ENCODE results near the gene ELN. TPM values are rescaled to one million over a fixed set of nuclear protein-coding genes. Genes with fewer than 3 reads are reported as not detected.

Gene ELN
- total RNA-seq, 2 experiments from 2014 or later = not detected

GRCh38 chr7:74064696-74065095 lies 36.7 kb downstream of the ELN start:
- TF ChIP-seq CTCF (IDR thresholded peaks at IDR 0.05) = no peak
- no peaks in the 10 kb centered on the region for H3K27me3 Mint-ChIP-seq
- Histone ChIP-seq H3K27me3 (ENCODE audit: control insufficient read depth in 1 of 2, insufficient read depth in 2 of 2, low read length in 2 of 2) (no peaks in the 10 kb centered on the region), H3K4me3 (ENCODE audit: low read length) (no peak overlapping the region), H3K36me3 (ENCODE audit: insufficient read depth, low read length) (no peaks in the 10 kb centered on the region), H3K27ac (ENCODE audit: low read depth in 1 of 2, low read length in 2 of 2) (no peak overlapping the region), H3K4me1 (ENCODE audit: insufficient read depth, low read length) (peaks cover 10% of the 10 kb centered on the region), H3K9me3 (ENCODE audit: control insufficient read depth in 1 of 2, insufficient read depth in 1 of 2, low read length in 2 of 2) (no peaks in the 10 kb centered on the region)
- H3K36me3 Mint-ChIP-seq (ENCODE audit: low read depth) = no peaks in the 10 kb centered on the region
- intact Hi-C loops (cut with DNase I, micrococcal nuclease) = loop anchor here (5.0 kb wide), 2 partner anchors 38 to 118 kb away; no protein-coding TSS in a partner anchor
- ATAC-seq (ENCODE audit: poor library complexity) = no peak
- POLR2A ChIA-PET = no interaction called here
- DNase-seq = no peak
- CTCF ChIA-PET = no interaction called here
- no peaks in the 10 kb centered on the region for H3K4me1 Mint-ChIP-seq (ENCODE audit: low read depth)
- no peak overlapping the region for H3K27ac Mint-ChIP-seq
- no peak overlapping the region for H3K4me3 Mint-ChIP-seq
- H3K9me3 Mint-ChIP-seq = no peaks in the 10 kb centered on the region

DNA sequence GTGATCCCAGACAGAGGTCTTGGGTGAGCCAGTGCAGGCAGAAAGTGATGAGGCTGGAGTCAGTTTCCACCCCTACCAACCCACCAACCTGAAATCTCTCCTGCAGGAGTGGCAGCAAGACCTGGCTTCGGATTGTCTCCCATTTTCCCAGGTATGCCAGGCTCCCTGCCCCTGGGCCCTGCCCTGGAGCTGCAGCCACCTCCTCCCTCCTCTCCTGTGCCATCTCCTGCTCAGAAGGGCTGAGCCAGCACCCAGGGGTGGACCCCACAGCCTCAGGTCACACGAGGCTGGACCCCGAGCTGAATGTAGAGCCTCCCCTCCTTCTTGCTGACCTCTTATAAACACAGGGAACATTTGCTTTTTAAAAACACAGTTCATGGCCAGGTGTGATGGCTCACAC lies 38.7 kb downstream of the ELN start:
- H3K4me3 ChIP-seq (ENCODE audit: low read length) = no peak overlapping the region
- TF ChIP-seq CTCF (IDR thresholded peaks at IDR 0.05) = no peak
- Mint-ChIP-seq H3K9me3 (no peaks in the 10 kb centered on the region), H3K27me3 (no peaks in the 10 kb centered on the region), H3K36me3 (ENCODE audit: low read depth) (no peaks in the 10 kb centered on the region), H3K4me3 (no peak overlapping the region), H3K4me1 (ENCODE audit: low read depth) (no peaks in the 10 kb centered on the region), H3K27ac (no peak overlapping the region)
- no peaks in the 10 kb centered on the region for H3K9me3 ChIP-seq (ENCODE audit: control insufficient read depth in 1 of 2, insufficient read depth in 1 of 2, low read length in 2 of 2)
- ChIA-PET CTCF (no interaction called here), POLR2A (no interaction called here)
- H3K27me3 ChIP-seq (ENCODE audit: control insufficient read depth in 1 of 2, insufficient read depth in 2 of 2, low read length in 2 of 2) = no peaks in the 10 kb centered on the region
- ATAC-seq (ENCODE audit: poor library complexity) = no peak
- no peaks in the 10 kb centered on the region for H3K36me3 ChIP-seq (ENCODE audit: insufficient read depth, low read length)
- no peak for DNase-seq
- peaks cover 9% of the 10 kb centered on the region for H3K4me1 ChIP-seq (ENCODE audit: insufficient read depth, low read length)
- intact Hi-C loops (cut with DNase I, micrococcal nuclease) = loop anchor here (5.0 kb wide), 2 partner anchors 36 to 116 kb away; no protein-coding TSS in a partner anchor
- H3K27ac ChIP-seq (ENCODE audit: low read depth in 1 of 2, low read length in 2 of 2) = no peak overlapping the region

- Histone ChIP-seq H3K27ac (ENCODE audit: low read depth in 1 of 2, low read length in 2 of 2) (no peak overlapping the region), H3K9me3 (ENCODE audit: control insufficient read depth in 1 of 2, insufficient read depth in 1 of 2, low read length in 2 of 2) (no peaks in the 10 kb centered on the region), H3K27me3 (ENCODE audit: control insufficient read depth in 1 of 2, insufficient read depth in 2 of 2, low read length in 2 of 2) (no peaks in the 10 kb centered on the region), H3K4me3 (ENCODE audit: low read length) (no peak overlapping the region), H3K4me1 (ENCODE audit: insufficient read depth, low read length) (no peaks in the 10 kb centered on the region), H3K36me3 (ENCODE audit: insufficient read depth, low read length) (no peaks in the 10 kb centered on the region)
- Mint-ChIP-seq H3K27me3 (no peaks in the 10 kb centered on the region), H3K27ac (no peak overlapping the region), H3K9me3 (no peaks in the 10 kb centered on the region), H3K4me3 (no peak overlapping the region), H3K4me1 (ENCODE audit: low read depth) (no peaks in the 10 kb centered on the region), H3K36me3 (ENCODE audit: low read depth) (no peaks in the 10 kb centered on the region)
- ChIA-PET POLR2A (interaction anchor here (1.2 kb wide), 1 partner anchor 105 kb away, joined by 3 read pairs; no protein-coding TSS in a partner anchor), CTCF (interaction anchor here (0.7 to 1.7 kb wide), 8 partner anchors 15 to 485 kb away, joined by 3 to 16 read pairs (median 4); partner anchors contain the start of gene LIMK1)
- DNase-seq = no peak
- no peak for ATAC-seq (ENCODE audit: poor library complexity)
- intact Hi-C loops (cut with DNase I, micrococcal nuclease) = loop anchor here (1.0 to 5.0 kb wide), 4 partner anchors 34 to 333 kb away; no protein-coding TSS in a partner anchor
- TF ChIP-seq CTCF (IDR thresholded peaks at IDR 0.05) = no peak
Measured at GRCh38 chr7:74068378-74069085, 40.6 kb downstream of the ELN start.

Measured in CD4-positive, alpha-beta T cell (primary cell).